PC-3 (cell line): ENCODE results near the gene PACS1.

ENCODE experiments used
- EZH2 ChIP-seq: fragments of 300-600 bp; sonication (generic); IDR thresholded peaks from one replicate; pipeline ENCODE4 v1.6.1; 2017; ENCODE audit warnings: antibody characterized with exemption, mild to moderate bottlenecking, low read length; ENCODE audit not compliant: unreplicated experiment
- EZH2phosphoT487 ChIP-seq: fragments of 300-600 bp; sonication (generic); IDR thresholded peaks from 2 replicates; pipeline ENCODE4 v1.6.1; 2018; ENCODE audit warnings: mild to moderate bottlenecking, antibody characterized with exemption, low read length, borderline replicate concordance
- TF ChIP-seq, protein P1 (sequence below): fragments of 300-600 bp; sonication (generic); conservative IDR thresholded peaks from 2 replicates; pipeline ENCODE4 v1.5.1; 2017; ENCODE audit warnings: antibody characterized with exemption, low read depth, mild to moderate bottlenecking, low read length

DNA sequence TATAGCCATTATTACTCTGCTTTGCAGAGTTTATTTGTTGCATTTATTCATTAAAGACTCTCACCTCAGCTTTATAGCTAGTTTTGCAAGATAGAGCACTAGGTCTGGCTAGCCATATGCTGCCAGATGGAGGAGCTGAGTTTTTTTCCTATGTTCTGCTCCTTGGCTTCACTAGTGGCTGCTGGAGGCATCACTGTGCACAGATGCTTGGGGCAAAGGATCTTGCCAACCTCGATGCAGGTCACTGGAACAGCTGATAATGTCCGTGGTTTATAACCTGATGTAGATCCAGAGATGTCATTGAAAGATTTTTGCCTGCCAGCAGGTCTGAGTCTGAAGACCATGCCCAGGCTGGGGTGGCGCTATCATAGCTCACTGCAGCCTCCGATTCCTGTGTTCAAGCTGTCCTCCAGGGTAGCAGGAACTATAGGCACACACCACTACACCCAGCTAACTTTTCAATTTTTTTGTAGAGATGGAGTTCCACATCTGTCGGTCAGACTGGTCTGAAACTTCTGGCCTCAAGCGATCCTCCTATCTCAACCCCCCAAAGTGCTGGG is 63.2 kb downstream of the PACS1 start:
- TF ChIP-seq, protein P1, sequence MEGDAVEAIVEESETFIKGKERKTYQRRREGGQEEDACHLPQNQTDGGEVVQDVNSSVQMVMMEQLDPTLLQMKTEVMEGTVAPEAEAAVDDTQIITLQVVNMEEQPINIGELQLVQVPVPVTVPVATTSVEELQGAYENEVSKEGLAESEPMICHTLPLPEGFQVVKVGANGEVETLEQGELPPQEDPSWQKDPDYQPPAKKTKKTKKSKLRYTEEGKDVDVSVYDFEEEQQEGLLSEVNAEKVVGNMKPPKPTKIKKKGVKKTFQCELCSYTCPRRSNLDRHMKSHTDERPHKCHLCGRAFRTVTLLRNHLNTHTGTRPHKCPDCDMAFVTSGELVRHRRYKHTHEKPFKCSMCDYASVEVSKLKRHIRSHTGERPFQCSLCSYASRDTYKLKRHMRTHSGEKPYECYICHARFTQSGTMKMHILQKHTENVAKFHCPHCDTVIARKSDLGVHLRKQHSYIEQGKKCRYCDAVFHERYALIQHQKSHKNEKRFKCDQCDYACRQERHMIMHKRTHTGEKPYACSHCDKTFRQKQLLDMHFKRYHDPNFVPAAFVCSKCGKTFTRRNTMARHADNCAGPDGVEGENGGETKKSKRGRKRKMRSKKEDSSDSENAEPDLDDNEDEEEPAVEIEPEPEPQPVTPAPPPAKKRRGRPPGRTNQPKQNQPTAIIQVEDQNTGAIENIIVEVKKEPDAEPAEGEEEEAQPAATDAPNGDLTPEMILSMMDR = no peak
- TF ChIP-seq EZH2 = no peak
- TF ChIP-seq EZH2phosphoT487 = no peak
